GM10266 (cell line): ENCODE data around the gene COMMD10.

ENCODE experiments used
- DNase-seq: peaks from one replicate; pipeline ENCODE4 v3.0.0; 2012; ENCODE audit errors: extremely low spot score
- TF ChIP-seq, protein P1 (sequence below): IDR thresholded peaks from 2 replicates; pipeline ENCODE4 v1.5.1; 2012; ENCODE audit warnings: mild to moderate bottlenecking, low read depth; ENCODE audit not compliant: control insufficient read depth, insufficient read depth; ENCODE audit errors: missing control alignments

COMMD10 gene

DNA sequence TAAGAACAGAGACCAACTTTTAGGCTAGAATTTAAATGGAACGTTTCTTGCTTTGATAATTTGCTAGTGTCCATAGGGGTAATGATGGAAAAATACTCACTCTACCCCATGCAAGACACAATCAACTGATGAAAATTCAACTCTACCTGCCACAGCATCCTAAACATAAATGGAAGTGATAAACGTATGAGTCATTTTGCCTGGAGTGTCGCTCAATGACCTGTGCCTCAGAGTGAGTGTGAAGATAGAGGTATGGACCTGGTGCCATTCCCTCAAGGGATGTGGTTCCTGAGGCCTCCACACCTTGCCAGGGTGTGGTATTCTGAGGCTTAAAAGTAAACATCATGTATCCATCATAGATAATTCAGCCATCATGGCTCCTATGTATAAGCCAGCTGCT lies 38.6 kb upstream of the COMMD10 start:
- no peak for DNase-seq
- TF ChIP-seq, protein P1, sequence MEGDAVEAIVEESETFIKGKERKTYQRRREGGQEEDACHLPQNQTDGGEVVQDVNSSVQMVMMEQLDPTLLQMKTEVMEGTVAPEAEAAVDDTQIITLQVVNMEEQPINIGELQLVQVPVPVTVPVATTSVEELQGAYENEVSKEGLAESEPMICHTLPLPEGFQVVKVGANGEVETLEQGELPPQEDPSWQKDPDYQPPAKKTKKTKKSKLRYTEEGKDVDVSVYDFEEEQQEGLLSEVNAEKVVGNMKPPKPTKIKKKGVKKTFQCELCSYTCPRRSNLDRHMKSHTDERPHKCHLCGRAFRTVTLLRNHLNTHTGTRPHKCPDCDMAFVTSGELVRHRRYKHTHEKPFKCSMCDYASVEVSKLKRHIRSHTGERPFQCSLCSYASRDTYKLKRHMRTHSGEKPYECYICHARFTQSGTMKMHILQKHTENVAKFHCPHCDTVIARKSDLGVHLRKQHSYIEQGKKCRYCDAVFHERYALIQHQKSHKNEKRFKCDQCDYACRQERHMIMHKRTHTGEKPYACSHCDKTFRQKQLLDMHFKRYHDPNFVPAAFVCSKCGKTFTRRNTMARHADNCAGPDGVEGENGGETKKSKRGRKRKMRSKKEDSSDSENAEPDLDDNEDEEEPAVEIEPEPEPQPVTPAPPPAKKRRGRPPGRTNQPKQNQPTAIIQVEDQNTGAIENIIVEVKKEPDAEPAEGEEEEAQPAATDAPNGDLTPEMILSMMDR: no peak

DNA sequence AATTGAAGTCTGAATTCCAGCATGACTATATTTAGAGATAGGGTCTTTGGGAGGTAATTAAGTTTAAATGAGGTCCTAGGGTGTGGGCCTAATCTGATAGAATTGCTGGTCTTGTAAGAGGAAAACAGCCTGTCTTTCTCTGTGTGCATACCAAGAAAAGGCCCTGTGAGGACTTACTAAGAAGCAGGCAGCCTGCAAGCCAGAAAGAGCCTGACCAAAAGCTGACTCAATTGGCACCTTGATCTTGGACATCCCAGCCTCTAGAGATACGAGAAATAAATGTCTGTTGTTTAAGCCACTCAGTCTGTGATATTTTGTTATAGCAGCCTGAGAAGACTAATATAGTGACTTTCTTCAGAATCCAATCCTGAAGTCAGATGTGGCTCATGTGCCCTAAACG lies 38.0 kb upstream of the COMMD10 start:
- DNase-seq: no peak
- TF ChIP-seq, protein P1: no peak

DNA sequence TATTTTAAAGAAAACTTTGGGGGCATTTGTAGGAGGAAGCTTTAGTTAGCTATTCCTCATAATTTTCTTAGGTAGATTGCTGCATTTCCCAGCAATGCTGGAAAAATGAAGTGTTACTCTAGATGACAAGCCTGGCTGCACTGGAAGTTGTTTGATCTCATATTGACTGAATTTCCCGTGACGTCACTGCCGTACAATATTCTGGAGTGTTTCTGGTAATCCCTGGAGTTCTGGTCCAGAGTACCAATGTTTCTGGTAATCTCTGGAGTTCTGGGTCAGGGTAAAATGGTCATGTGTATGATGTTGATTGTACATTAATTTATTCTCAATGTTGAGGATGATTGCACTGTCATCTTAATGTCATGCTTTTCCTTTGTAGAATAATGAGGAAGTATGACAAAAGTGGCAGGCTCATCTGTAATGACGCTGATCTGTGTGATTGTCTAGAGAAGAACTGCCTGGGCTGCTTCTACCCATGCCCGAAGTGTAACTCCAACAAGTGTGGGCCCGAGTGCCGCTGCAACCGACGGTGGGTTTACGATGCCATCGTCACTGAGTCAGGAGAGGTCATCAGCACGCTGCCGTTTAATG lies 26.4 kb upstream of the COMMD10 start:
- TF ChIP-seq, protein P1: no peak
- no peak for DNase-seq

DNA sequence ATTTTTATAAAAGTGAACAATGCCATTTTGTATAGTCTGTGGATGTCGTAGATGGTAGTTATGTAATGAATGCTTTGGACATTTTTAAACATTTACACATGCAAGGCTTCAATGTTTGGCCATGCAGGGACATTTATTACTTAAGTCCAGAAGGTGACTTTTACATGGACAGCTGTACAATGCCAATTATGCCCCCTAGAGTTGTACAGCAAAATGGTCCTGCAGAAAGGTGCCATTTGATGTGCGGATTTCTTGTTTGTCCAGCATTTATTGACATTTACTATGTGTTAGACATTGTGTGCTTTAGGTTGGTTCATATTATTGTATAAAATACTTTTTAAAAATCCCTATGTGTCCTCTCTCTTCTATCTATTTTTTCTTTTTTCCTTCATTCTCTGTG lies 22.5 kb upstream of the COMMD10 start:
- TF ChIP-seq, protein P1: no peak
- DNase-seq: no peak

DNA sequence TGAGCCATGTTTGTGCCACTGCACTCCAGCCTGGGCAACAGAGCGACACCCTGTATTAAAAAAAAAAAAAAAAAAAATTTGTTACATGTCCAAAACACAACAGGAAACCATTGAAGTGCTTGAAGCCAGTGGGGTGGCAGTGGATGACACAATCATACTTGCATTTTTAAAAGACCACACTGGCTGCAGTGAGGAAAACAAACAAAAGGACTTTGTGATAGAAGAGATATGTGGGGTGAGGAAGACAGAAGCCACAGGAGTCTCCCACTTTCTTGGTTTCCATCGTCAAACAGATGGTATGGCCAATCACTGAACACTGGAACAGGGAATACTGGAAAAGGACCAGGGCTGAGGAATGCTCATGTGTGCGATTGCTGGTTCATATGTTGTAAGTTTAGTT lies 20.9 kb upstream of the COMMD10 start:
- TF ChIP-seq, protein P1: no peak
- no peak for DNase-seq

DNA sequence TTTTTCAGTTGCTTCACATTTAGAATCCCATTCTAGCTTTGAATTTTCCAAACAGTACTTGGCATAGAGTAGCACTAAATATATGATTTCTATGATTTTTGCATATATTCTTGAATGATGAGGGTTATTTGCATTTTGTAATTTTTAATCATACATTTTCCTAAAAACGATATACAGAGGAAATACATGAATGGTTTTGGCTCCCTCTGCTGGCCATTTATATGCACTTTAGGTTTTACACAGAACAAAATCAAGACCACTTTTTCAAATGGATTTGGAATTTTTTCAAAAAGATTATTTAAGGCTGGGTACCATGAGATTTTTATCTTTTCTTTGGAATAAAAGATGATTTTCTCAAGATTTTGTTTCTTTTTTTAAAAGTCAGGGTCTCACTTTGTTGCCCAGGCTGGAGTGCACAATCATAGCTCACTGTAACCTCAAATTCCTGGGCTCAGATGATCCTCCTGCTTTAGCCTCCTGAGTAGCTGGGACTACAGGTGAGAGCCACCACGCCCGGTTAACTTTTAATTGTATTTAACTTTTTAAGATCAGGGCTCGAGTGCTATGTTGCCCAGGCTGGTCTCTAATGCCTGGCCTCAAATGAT lies 16.7 kb upstream of the COMMD10 start:
- TF ChIP-seq, protein P1: peak; percentile 52
- DNase-seq: peak; percentile 36

DNA sequence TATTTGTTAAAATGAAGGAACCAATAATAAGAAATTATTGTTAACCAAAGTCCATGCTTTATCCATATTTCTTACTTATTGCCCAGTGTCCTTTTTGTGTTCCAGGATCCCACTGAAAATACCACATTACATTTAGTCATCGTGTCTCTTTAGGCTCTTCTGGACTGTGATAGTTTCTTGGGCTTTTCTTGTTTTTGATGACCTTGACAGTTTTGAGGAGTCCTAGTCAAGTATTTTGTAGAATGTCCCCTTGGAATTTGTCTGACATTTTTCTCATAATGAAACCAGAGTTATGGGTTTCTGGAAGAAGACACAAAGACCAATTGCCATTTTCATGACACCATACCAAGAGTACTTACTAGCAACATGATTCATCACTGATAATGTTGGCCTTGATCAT lies 13.6 kb upstream of the COMMD10 start:
- TF ChIP-seq, protein P1: no peak
- no peak for DNase-seq
